Ectodermal cell (in vitro differentiated cells): ENCODE data around the gene STXBP5.

Experiments used
- H3K27ac ChIP-seq: 2 replicates; pipeline ENCODE4 v1.7.0; 2013; ENCODE audit warnings: mild to moderate bottlenecking, low read depth, low read length; ENCODE audit not compliant: insufficient read depth, poor library complexity, severe bottlenecking
- H3K27me3 ChIP-seq: 2 replicates; pipeline ENCODE4 v1.7.0; 2013; ENCODE audit warnings: mild to moderate bottlenecking, low read length; ENCODE audit not compliant: insufficient read depth, control insufficient read depth, poor library complexity, severe bottlenecking
- H3K36me3 ChIP-seq: one replicate; pipeline ENCODE4 v1.7.0; 2013; ENCODE audit warnings: low read length; ENCODE audit not compliant: control insufficient read depth, insufficient read depth
- H3K4me1 ChIP-seq: one replicate; pipeline ENCODE4 v1.7.0; 2013; ENCODE audit warnings: low read length; ENCODE audit not compliant: control insufficient read depth, insufficient read depth
- H3K4me3 ChIP-seq: 2 replicates; pipeline ENCODE4 v1.7.0; 2013; ENCODE audit warnings: low read depth, low read length, control low read depth; ENCODE audit not compliant: insufficient read depth
- H3K9me3 ChIP-seq: 2 replicates; pipeline ENCODE4 v1.7.0; 2013; ENCODE audit warnings: mild to moderate bottlenecking, low read length, moderate library complexity; ENCODE audit not compliant: control insufficient read depth
- WGBS, 2 experiments: methylation state at CpG; one replicate each; pipeline ENCODE4 v1.1.7; 2013; ENCODE audit warnings: missing lambda C conversion rate in 2 of 2; 5-methylcytosine and 5-hydroxymethylcytosine counted together

Gene STXBP5

DNA sequence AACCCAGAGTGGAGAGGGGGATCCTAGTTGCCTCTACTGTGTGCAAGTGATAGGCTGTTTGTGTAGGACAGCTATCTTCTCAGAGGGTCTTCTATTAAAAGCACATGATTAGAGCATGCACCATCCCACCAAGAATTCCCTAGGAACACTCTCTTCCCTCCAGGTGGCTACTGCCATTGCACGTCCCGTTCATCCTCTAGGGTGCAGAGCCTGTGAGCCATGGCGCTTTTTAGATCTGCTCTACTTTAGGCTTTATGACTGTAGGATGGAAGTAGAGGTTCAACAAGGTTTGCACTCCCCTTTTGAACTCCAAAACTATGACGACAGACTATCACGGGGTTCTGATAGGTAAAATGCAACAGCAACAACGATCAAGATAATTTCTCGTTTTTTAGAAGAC is 213.7 kb downstream of the STXBP5 start:
- H3K27me3 ChIP-seq: no peaks in the 10 kb centered on the region
- H3K4me3 ChIP-seq: no peak overlapping the region
- H3K36me3 ChIP-seq: no peaks in the 10 kb centered on the region
- 91 to 95% methylated on average over 7 of the region's 7 CpGs for WGBS, 2 experiments
- no peaks in the 10 kb centered on the region for H3K9me3 ChIP-seq
- no peaks in the 10 kb centered on the region for H3K4me1 ChIP-seq
- H3K27ac ChIP-seq: no peak overlapping the region

DNA sequence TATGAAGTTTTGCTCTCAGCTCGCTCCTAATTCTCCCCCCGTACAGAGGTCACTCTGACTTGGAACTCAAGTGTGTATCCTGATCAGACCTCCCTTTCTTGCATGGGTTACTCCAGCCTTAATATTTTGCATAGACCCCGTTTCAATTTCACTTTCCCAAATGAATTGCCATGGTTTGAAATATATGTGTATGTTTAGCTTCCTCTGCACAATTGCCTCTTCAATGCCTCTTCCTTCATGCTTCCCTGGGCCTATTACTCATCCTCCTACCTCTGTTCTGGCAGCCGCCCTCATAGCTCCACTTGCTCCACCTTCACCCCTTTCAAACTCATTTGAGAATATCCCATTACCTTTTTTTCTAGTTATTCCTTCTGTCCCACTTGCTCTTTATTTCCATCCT is 214.3 kb downstream of the STXBP5 start:
- no peak overlapping the region for H3K27ac ChIP-seq
- H3K4me1 ChIP-seq: no peaks in the 10 kb centered on the region
- H3K9me3 ChIP-seq: no peaks in the 10 kb centered on the region
- WGBS, 2 experiments: 90 to 95% methylated on average over 3 to 4 of the region's 4 CpGs
- H3K36me3 ChIP-seq: no peaks in the 10 kb centered on the region
- no peak overlapping the region for H3K4me3 ChIP-seq
- H3K27me3 ChIP-seq: no peaks in the 10 kb centered on the region

DNA sequence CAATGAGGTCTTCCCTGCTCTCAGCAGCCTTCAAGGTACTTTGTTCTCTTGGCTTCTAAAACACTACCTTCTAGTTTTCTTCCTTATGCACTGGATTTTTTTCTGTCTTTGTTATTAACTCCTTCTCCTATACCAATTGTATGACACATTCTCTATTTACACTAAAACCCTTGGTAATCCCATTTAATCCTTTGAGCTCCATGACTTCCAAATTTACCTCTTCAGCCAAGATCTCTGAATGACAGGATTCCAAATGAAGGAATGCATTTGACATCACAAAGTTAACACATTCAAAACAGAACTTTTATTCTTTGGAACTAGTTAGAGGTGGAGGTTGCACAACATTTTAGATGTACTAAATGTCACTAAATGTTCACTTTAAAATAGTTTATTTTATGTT is 217.7 kb downstream of the STXBP5 start:
- Histone ChIP-seq H3K36me3 (no peaks in the 10 kb centered on the region), H3K27ac (no peak overlapping the region), H3K4me3 (no peak overlapping the region), H3K9me3 (no peaks in the 10 kb centered on the region), H3K27me3 (no peaks in the 10 kb centered on the region), H3K4me1 (no peaks in the 10 kb centered on the region)

DNA sequence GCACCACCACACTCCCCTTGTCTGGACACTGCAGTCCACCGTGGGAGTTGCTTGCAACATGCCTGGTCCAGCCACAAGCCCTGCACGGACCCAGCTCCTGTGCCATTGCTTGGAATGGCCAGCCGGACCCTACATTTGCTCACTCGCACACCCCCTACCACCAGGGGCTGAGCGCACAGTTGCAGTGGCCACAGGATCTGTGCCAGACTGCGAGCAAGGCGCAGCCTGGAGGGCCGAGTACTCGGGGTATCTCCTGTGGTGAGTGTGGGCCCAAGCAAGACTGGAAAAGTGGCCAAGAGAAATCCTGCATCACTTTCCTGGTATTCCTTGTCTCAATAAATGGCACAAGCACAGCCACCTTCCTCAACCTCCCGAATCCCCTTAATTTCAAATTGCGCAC is 218.9 kb downstream of the STXBP5 start:
- Histone ChIP-seq H3K9me3 (no peaks in the 10 kb centered on the region), H3K36me3 (no peaks in the 10 kb centered on the region), H3K4me1 (no peaks in the 10 kb centered on the region), H3K27ac (no peak overlapping the region), H3K27me3 (no peaks in the 10 kb centered on the region), H3K4me3 (no peak overlapping the region)
- WGBS, 2 experiments: 95% methylated on average over 11 of the region's 11 CpGs

DNA sequence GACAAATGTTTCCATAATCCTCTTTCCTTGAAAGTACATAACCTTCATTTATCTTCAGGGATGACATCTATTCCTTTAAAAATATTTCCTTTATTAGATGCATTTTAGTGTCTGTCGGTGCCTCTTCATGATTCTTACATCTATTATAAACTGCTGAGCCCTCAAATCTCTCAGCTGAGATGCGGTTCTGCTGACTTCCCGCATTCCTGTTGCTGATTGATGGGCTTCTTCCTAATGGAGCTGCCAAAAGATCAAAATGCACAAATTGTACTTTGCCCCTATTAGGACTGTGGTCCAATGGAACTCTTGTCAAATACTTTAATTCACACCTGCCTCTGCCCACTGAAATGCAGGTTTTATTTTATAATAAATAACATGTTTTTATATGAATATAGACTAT is 225.6 kb downstream of the STXBP5 start:
- Histone ChIP-seq H3K36me3 (no peaks in the 10 kb centered on the region), H3K4me3 (no peak overlapping the region), H3K9me3 (no peaks in the 10 kb centered on the region), H3K27ac (no peak overlapping the region), H3K4me1 (no peaks in the 10 kb centered on the region), H3K27me3 (no peaks in the 10 kb centered on the region)
- 88 to 91% methylated on average over 3 of the region's 3 CpGs for WGBS, 2 experiments

DNA sequence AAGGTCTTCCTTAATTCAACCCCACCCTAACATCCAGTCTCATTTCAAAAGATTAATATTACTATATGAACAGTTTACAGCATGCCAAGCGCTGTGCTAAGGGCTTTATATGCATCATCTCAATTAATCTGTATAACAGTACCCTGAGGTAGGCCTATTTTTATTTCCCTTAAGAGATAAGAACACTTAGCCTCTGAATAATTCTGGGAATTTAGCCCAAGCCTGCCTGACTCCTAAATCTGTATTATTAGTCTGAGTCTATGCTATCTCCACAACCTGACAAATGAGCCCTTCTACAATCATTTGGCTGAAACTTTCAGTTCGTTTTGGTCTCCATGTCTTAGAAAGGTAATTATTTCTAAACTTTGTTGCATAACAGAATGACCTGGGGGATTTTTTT is 226.6 kb downstream of the STXBP5 start:
- WGBS, 2 experiments: 82 to 93% methylated on average over 2 of the region's 2 CpGs

DNA sequence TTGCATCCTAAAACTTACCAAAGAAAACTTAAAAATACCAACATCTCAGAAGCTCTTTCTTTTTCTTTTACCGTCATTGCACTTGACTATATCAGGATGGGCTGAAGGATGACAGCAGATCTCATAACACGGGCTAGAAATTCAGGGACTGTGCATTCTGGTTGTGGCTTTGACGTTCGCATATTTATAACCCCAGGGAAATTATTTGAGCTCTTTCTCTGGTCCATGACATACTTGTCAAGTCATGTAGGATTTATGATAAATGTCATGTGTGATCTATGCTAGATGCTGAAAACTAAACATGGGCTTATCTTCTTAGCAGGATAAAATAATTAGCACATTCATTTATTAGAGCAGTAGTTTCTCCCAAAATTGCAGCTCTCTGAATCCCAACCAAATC is 229.9 kb downstream of the STXBP5 start:
- H3K4me1 ChIP-seq: peaks cover 5% of the 10 kb centered on the region
- H3K9me3 ChIP-seq: no peaks in the 10 kb centered on the region
- H3K4me3 ChIP-seq: no peak overlapping the region
- H3K36me3 ChIP-seq: no peaks in the 10 kb centered on the region
- no peak overlapping the region for H3K27ac ChIP-seq
- 90% methylated on average over 4 of the region's 4 CpGs for WGBS, 2 experiments
- no peaks in the 10 kb centered on the region for H3K27me3 ChIP-seq

More for the DNA sequence above, 226.6 kb downstream of the STXBP5 start:
- Histone ChIP-seq H3K36me3 (no peaks in the 10 kb centered on the region), H3K4me1 (no peaks in the 10 kb centered on the region), H3K27me3 (no peaks in the 10 kb centered on the region), H3K27ac (no peak overlapping the region), H3K9me3 (no peaks in the 10 kb centered on the region), H3K4me3 (no peak overlapping the region)

DNA sequence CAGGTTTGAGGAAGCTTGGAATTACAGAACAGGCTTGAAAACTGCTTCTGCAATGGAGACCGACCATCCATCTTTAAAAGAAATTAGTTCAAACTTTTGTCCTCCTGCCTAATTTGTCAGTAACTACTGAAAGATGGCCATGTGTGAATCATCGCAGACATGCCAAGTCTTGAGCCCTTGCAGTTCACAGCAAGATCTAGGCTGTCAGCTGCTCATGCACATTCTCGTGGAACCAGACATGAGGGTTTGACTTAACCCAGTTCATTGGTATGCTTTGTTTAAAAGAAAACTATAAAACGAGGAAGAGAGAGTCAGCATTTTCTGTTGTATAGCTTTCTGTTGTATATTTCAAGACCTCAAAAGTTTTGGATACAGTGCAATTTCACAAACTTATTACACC is 230.3 kb downstream of the STXBP5 start:
- no peaks in the 10 kb centered on the region for H3K27me3 ChIP-seq
- WGBS, 2 experiments: 88 to 93% methylated on average over 4 of the region's 4 CpGs
- H3K36me3 ChIP-seq: no peaks in the 10 kb centered on the region
- no peak overlapping the region for H3K27ac ChIP-seq
- no peak overlapping the region for H3K4me3 ChIP-seq
- H3K4me1 ChIP-seq: peaks cover 8% of the 10 kb centered on the region
- no peaks in the 10 kb centered on the region for H3K9me3 ChIP-seq

DNA sequence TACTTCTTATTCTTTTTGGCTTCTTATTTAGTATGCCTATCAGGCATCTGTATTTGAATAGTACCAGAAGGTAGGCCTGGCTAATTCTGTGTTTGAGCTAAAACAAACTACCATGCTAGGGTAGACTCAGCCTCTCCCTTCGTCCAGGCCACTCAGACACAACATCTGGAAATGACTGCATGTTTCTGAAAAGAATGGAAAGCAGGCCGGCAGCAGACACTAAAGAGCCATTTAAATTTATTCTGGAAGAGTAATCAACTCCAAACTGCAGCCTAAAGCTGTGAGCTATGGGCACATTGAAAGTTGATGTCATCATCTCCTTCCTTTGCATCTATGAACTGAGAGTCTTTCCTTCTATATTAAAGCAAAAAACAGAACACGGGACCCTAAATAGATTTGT is 233.4 kb downstream of the STXBP5 start:
- Histone ChIP-seq H3K4me3 (no peak overlapping the region), H3K27ac (no peak overlapping the region), H3K36me3 (no peaks in the 10 kb centered on the region), H3K27me3 (no peaks in the 10 kb centered on the region), H3K9me3 (no peaks in the 10 kb centered on the region), H3K4me1 (peaks cover 8% of the 10 kb centered on the region)
- 80 to 85% methylated on average over 2 to 3 of the region's 3 CpGs for WGBS, 2 experiments

DNA sequence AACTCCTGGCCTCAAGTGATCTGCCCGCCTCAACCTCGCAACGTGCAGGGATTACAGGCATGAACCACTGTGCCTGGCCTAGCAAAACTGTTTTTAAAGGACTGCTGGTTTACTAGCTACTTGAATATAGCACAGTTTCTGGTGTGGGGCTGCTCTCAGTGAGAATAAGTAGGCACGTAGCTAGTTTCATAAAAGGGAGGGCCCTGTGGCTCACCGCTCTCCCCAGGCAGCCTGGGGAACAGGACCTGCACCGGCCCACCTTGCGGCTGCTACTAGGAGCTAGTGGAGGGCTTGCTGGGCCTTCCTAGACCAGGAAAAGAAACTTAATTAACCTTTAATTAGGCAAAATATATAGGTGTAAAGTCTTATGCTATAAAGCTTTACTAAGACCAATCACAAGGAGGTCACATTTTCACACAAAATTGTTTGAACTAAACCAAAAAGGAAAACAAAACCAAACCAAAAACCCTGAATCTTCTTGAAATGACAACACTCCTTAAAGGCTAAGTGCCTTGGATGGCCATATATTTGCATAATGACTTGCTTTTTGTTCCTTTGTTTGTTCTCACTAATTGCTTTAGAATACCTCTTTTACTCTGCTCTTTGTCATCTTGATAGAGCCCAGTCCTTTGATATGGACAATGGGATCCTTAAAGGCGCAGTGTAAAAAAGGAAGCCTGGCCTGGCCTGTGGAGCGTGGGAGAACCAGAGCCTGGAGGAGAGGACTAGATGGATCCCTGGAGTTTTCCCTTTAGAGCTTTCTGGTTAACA is 234.7 kb downstream of the STXBP5 start:
- Histone ChIP-seq H3K4me1 (peaks cover 8% of the 10 kb centered on the region), H3K27me3 (no peaks in the 10 kb centered on the region), H3K27ac (no peak overlapping the region), H3K9me3 (no peaks in the 10 kb centered on the region), H3K4me3 (no peak overlapping the region), H3K36me3 (no peaks in the 10 kb centered on the region)
- 28 to 30% methylated on average over 8 to 9 of the region's 9 CpGs for WGBS, 2 experiments
